Prostate gland (tissue), 2 donors: ENCODE results near the gene PAX5. TPM values are rescaled to one million over a fixed set of nuclear protein-coding genes. Genes with fewer than 3 reads are reported as not detected.

Experiments
- DNase-seq: peaks from one replicate; pipeline ENCODE4 v3.0.0-alpha.2; 2019; ENCODE audit warnings: low spot score
- H3K27ac ChIP-seq, 2 donors: fragments of 200-600 bp; sonication (generic); 2 replicates each; pipeline ENCODE4 v1.5.1; 2017 to 2019
- H3K27me3 ChIP-seq: fragments of 200-600 bp; sonication (generic); replicated peaks from 2 replicates; pipeline ENCODE4 v1.5.1; 2019; ENCODE audit not compliant: insufficient read depth
- H3K36me3 ChIP-seq, 2 donors: fragments of 200-600 bp; sonication (generic); 1 replicate in 1 of 2; 2 replicates in 1 of 2; pipeline versions ENCODE4 v1.5.1 to v1.8.1; 2017 to 2019
- H3K4me1 ChIP-seq: fragments of 200-600 bp; sonication (generic); replicated peaks from 2 replicates; pipeline ENCODE4 v1.5.1; 2019
- H3K4me3 ChIP-seq, 2 donors: fragments of 200-600 bp; sonication (generic); 2 replicates each; pipeline ENCODE4 v1.5.1; 2017 to 2019
- H3K9me3 ChIP-seq: fragments of 200-600 bp; sonication (generic); 2 replicates; pipeline ENCODE4 v1.5.1; 2017
- POLR2A ChIP-seq: fragments of 450-650 bp; IDR thresholded peaks from one replicate; pipeline ENCODE4 v1.6.1; 2016; ENCODE audit warnings: antibody characterized with exemption, mild to moderate bottlenecking
- POLR2AphosphoS5 ChIP-seq: sonication (generic); formaldehyde crosslinking; IDR thresholded peaks from one replicate; pipeline ENCODE4 v1.6.1; 2017; ENCODE audit warnings: antibody characterized with exemption
- WGBS: methylation state at CpG from one replicate; pipeline ENCODE4 v1.1.5; 2018; 5-methylcytosine and 5-hydroxymethylcytosine counted together
- intact Hi-C: fragments of 100-400 bp; cut with DNase I; formaldehyde crosslinking; loops from one replicate; pipeline ENCODE4 v1.14.2; 2022
- total RNA-seq, 2 donors: library from RNA; depleted of rRNA; stranded (reverse); fragments of >200 nt; gene quantifications; one replicate each; pipeline ENCODE4 v1.1.0, GENCODE V29; 2016
- TF ChIP-seq, protein P1 (sequence below), 4 experiments: fragments of 200-600 bp in 2 of 4; fragments of 450-650 bp in 2 of 4; sonication (generic) in 2 of 4; IDR thresholded peaks; 1 replicate in 3 of 4; 2 replicates in 1 of 4; pipeline ENCODE4 v1.5.1; 2016 to 2019; ENCODE audit warnings: antibody characterized with exemption in 4 of 4, mild to moderate bottlenecking in 2 of 4, moderate library complexity in 2 of 4

PAX5 gene
- total RNA-seq, 2 donors from 2014 or later = 0.05 to 0.11 TPM

DNA sequence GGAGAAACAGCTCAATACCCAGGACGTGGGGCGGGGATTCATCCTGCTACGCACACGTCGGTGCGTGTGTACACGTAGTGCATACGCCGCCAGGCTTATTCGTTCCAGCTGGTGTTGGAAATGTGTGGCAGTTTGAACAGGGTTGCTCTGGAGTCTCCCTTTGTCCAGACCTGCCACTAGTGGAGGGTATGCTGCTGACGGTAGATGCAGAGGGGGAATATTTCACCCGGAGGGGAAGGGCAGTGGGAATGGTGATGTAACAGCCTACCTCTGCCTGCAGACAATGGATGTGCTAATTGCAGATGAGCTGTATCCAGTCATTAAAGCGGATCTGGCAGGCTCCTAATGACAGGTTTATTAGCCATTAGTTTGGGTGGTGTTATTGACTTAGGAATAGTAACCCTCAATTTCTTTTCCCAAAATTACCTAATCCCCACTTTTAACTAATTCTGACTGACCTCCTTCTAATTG is 142.7 kb downstream of the PAX5 start:
- no peak for TF ChIP-seq POLR2AphosphoS5
- TF ChIP-seq, protein P1, sequence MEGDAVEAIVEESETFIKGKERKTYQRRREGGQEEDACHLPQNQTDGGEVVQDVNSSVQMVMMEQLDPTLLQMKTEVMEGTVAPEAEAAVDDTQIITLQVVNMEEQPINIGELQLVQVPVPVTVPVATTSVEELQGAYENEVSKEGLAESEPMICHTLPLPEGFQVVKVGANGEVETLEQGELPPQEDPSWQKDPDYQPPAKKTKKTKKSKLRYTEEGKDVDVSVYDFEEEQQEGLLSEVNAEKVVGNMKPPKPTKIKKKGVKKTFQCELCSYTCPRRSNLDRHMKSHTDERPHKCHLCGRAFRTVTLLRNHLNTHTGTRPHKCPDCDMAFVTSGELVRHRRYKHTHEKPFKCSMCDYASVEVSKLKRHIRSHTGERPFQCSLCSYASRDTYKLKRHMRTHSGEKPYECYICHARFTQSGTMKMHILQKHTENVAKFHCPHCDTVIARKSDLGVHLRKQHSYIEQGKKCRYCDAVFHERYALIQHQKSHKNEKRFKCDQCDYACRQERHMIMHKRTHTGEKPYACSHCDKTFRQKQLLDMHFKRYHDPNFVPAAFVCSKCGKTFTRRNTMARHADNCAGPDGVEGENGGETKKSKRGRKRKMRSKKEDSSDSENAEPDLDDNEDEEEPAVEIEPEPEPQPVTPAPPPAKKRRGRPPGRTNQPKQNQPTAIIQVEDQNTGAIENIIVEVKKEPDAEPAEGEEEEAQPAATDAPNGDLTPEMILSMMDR (IDR thresholded peaks at IDR 0.05) = no peak
- TF ChIP-seq POLR2A = no peak
- 25% methylated on average over 13 of the region's 13 CpGs for WGBS
- Histone ChIP-seq H3K27me3 (peaks cover 2% of the 10 kb centered on the region), H3K4me1 (no peaks in the 10 kb centered on the region), H3K9me3 (no peaks in the 10 kb centered on the region), H3K4me3 (no peak overlapping the region), H3K36me3 (no peaks in the 10 kb centered on the region), H3K27ac (no peak overlapping the region)
- intact Hi-C loops = no loop called here
- DNase-seq = no peak

DNA sequence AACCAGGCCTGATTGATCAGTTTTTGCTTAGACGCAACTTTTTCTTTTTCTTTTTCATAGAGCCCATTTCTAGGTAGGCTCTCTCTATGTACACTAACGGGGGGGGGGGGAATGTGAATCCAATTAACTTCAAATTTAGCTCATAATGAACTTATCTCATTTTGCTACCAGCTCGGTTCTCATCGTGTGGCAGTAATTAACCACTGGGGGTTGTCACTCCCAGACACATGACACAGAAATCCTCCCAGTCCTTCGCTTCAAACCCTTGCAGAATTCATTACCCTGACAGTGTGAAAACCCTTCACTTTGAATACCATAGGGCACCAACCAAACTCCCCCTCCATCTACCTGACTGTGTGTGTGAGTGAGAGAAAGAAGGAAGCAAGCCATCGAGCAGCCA is 144.2 kb downstream of the PAX5 start:
- H3K27me3 ChIP-seq = peaks cover 2% of the 10 kb centered on the region
- WGBS = 61% methylated on average over 6 of the region's 6 CpGs
- DNase-seq = no peak
- H3K9me3 ChIP-seq = no peaks in the 10 kb centered on the region
- no peak overlapping the region for H3K27ac ChIP-seq
- intact Hi-C loops = no loop called here
- TF ChIP-seq POLR2A (no peak), POLR2AphosphoS5 (no peak)
- no peaks in the 10 kb centered on the region for H3K36me3 ChIP-seq
- no peak overlapping the region for H3K4me3 ChIP-seq
- H3K4me1 ChIP-seq = no peaks in the 10 kb centered on the region

DNA sequence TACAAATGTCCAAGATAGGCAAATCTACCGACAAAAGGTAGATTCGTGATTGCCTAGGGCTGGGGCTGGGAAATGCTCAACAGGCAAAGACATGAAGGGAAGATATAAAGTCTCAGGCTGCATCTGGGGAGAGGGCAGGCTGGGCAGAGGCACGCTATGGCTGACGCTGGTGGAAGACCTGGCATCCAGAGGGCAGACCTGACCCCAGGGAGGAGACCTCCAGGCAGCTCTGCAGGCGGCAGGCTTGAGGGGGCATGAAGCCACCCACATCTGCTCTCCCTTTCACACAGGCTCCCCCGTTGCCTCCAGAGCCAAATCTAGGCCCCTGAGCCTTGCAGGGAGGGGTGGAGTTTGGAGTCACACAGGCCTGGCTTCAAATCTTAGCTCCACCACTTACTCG is 145.5 kb downstream of the PAX5 start:
- no peak overlapping the region for H3K4me3 ChIP-seq
- no peaks in the 10 kb centered on the region for H3K36me3 ChIP-seq
- WGBS = 72% methylated on average over 7 of the region's 7 CpGs
- H3K27me3 ChIP-seq = peaks cover 2% of the 10 kb centered on the region
- H3K4me1 ChIP-seq = no peaks in the 10 kb centered on the region
- H3K9me3 ChIP-seq = no peaks in the 10 kb centered on the region
- TF ChIP-seq, protein P1 (IDR thresholded peaks at IDR 0.05) = no peak
- TF ChIP-seq POLR2AphosphoS5 (no peak), POLR2A (no peak)
- intact Hi-C loops = no loop called here
- DNase-seq = no peak
- no peak overlapping the region for H3K27ac ChIP-seq

DNA sequence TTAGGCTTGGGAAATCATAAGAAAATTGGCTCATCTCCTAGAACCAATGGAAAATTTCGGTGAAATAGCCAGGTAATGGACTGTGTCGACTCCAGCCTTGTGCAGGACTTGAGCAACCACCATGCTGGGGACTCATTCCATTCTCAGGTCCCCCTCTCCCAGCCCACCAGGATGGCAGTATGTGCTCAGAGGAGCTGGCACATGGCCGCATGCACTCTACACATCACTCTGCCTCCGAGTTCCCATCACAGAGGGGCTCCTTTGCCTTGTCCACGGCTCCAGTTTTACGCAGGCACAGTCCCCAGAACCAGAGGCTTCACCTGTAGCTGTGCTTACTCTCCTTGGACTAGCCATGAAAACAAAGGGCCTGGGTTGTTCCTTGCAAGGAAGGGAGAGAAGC is 149.3 kb downstream of the PAX5 start:
- no peak for DNase-seq
- Histone ChIP-seq H3K27me3 (no peaks in the 10 kb centered on the region), H3K4me1 (no peaks in the 10 kb centered on the region), H3K27ac (no peak overlapping the region), H3K36me3 (no peaks in the 10 kb centered on the region), H3K9me3 (no peaks in the 10 kb centered on the region), H3K4me3 (no peak overlapping the region)
- WGBS = 72% methylated on average over 6 of the region's 6 CpGs
- TF ChIP-seq POLR2AphosphoS5 = no peak
- TF ChIP-seq, protein P1 (IDR thresholded peaks at IDR 0.05) = no peak
- TF ChIP-seq POLR2A = no peak
- intact Hi-C loops = no loop called here

DNA sequence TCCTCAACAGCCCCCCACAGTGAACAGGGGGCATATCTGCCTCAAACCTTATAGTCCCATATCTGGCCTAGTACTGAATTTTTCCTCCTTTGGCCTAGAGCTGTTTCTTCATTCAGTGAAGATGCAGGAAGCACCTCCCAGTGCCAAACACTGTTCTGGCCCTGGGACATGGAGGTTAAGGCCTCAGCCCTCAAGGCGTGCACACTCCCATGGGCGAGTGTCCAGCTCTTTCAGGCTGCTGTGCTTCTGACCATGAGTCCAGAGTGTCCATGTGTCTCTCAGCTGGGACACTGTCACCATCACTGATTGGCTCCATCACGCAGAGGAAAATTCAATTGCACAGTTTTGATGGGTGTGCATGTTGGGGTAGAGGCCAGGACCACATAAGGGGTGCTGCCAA is 151.5 kb downstream of the PAX5 start:
- TF ChIP-seq POLR2A (no peak), POLR2AphosphoS5 (no peak)
- TF ChIP-seq, protein P1 (IDR thresholded peaks at IDR 0.05) = no peak
- intact Hi-C loops = no loop called here

More for the DNA sequence above, 151.5 kb downstream of the PAX5 start:
- Histone ChIP-seq H3K4me1 (no peaks in the 10 kb centered on the region), H3K27me3 (no peaks in the 10 kb centered on the region), H3K36me3 (no peaks in the 10 kb centered on the region), H3K27ac (no peak overlapping the region), H3K4me3 (no peak overlapping the region), H3K9me3 (no peaks in the 10 kb centered on the region)
- DNase-seq = no peak
- WGBS = 94% methylated on average over 3 of the region's 3 CpGs
